Caco-2 (cell line): ENCODE results near the gene FRZB. TPM values are rescaled to one million over a fixed set of nuclear protein-coding genes. Genes with fewer than 3 reads are reported as not detected.

Experiments used
- BruUV-seq: library from RNA; stranded (reverse); fragments of 400-500 nt; replicated peaks from 2 replicates; lab custom pipeline; 2021; lab: Mats Ljungman, UMichigan
- CTCF ChIA-PET: fragments of 300-600 bp; sonication (Branson Sonifier 250); formaldehyde crosslinking; loops from one replicate; lab custom pipeline; 2022; ENCODE audit warnings: antibody characterized with exemption; lab: Charles Lee
- POLR2A ChIA-PET: fragments of 300-600 bp; sonication (Branson Sonifier 250); formaldehyde crosslinking; loops from one replicate; lab custom pipeline; 2022; ENCODE audit warnings: antibody characterized with exemption; lab: Charles Lee
- DNase-seq, 2 experiments: peaks; one replicate each; pipeline versions ENCODE4 v3.0.0 to v3.0.0-alpha.2; 2020 to 2022
- H3K27me3 ChIP-seq: replicated peaks from 2 replicates; pipeline ENCODE4 v1.6.0; 2011; ENCODE audit warnings: low read length; ENCODE audit not compliant: control insufficient read depth, insufficient read depth
- H3K36me3 ChIP-seq: 2 replicates; pipeline ENCODE4 v1.5.1; 2011; ENCODE audit warnings: low read length; ENCODE audit not compliant: control insufficient read depth, insufficient read depth
- H3K4me1 ChIP-seq: fragments of 250-450 bp; sonication (Bioruptor Pico); 2 replicates; pipeline ENCODE4 v1.5.1; 2020; ENCODE audit warnings: mild to moderate bottlenecking
- H3K4me3 ChIP-seq: 2 replicates; pipeline ENCODE4 v1.5.1; 2011; ENCODE audit warnings: low read depth, mild to moderate bottlenecking, control low read depth, low read length
- H3K9me3 ChIP-seq: fragments of 250-450 bp; sonication (Bioruptor Pico); 2 replicates; pipeline ENCODE4 v1.5.1; 2020; ENCODE audit warnings: mild to moderate bottlenecking, moderate library complexity
- H3K27ac Mint-ChIP-seq: one replicate; pipeline ENCODE4 v1.8.0; 2022; ENCODE audit warnings: mixed read lengths; ENCODE audit not compliant: unreplicated experiment
- H3K27me3 Mint-ChIP-seq: one replicate; pipeline ENCODE4 v1.8.0; 2022; ENCODE audit warnings: mixed read lengths; ENCODE audit not compliant: insufficient read depth, unreplicated experiment
- H3K36me3 Mint-ChIP-seq: one replicate; pipeline ENCODE4 v1.8.0; 2022; ENCODE audit warnings: mild to moderate bottlenecking, mixed read lengths; ENCODE audit not compliant: insufficient read depth, unreplicated experiment
- H3K4me1 Mint-ChIP-seq: one replicate; pipeline ENCODE4 v1.8.0; 2022; ENCODE audit warnings: low read depth, mixed read lengths; ENCODE audit not compliant: unreplicated experiment
- H3K4me3 Mint-ChIP-seq: one replicate; pipeline ENCODE4 v1.8.0; 2022; ENCODE audit warnings: mild to moderate bottlenecking, moderate library complexity, mixed read lengths; ENCODE audit not compliant: unreplicated experiment
- H3K9me3 Mint-ChIP-seq: one replicate; pipeline ENCODE4 v1.8.0; 2022; ENCODE audit warnings: mixed read lengths; ENCODE audit not compliant: unreplicated experiment
- CTCF ChIP-seq, 2 experiments: fragments of 200-600 bp in 1 of 2; IDR thresholded peaks; 1 replicate in 1 of 2; 2 replicates in 1 of 2; pipeline versions ENCODE4 v1.5.1 to v1.8.0; 2011 to 2022; ENCODE audit warnings: antibody characterized with exemption in 1 of 2, control low read depth in 1 of 2, inconsistent platforms in 1 of 2, low read depth in 1 of 2, low read length in 1 of 2, mild to moderate bottlenecking in 1 of 2, moderate library complexity in 1 of 2; ENCODE audit not compliant: insufficient read depth in 1 of 2, severe bottlenecking in 1 of 2, unreplicated experiment in 1 of 2
- intact Hi-C: fragments of 100-400 bp; cut with micrococcal nuclease; formaldehyde crosslinking; loops from one replicate; pipeline ENCODE4 v1.10.0; 2022; ENCODE audit not compliant: unreplicated experiment
- total RNA-seq: library from RNA; stranded (reverse); gene quantifications from 2 replicates; pipeline ENCODE4 v1.2.3, GENCODE V29; 2022

The FRZB gene
- total RNA-seq, 1 experiment from 2014 or later, result not detected

DNA sequence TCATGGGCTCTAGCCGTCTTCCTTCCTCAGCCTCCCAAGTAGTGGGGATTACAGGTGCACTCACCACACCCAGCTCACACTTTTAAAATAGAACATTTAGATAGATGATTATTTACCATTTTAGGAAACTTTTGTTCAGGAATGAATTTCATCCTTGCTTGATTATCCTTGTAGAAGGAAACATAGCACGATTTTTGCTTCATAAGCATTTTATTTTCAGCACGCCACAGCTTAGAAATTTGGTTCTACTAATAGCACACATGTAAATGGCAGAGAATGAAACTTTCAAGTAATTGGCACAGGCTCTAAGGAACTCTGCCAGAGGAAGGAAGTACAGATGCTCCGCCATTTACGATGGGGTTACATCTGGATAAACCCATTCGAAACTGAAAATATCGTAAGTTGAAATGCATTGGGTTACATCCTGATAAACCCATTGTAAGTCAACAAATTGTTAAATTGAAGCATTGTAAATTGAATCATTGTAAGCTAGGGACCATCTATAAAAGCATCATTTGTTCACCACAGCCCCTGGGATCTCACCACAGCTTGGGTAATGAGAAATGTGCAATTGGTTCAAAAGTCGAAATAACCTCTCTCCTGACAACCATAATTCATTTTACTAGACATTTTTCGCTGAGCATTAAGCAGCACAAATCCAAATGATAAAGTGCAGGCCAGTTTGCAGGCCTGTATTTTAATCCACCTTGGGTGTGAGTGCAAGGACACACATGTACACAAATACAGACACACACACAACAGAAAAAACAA is 33.2 kb downstream of the FRZB start:
- no peak for DNase-seq
- Mint-ChIP-seq H3K27ac (no peak overlapping the region), H3K36me3 (no peaks in the 10 kb centered on the region), H3K9me3 (no peaks in the 10 kb centered on the region), H3K4me3 (no peak overlapping the region), H3K27me3 (no peaks in the 10 kb centered on the region), H3K4me1 (no peaks in the 10 kb centered on the region)
- no peaks in the 10 kb centered on the region for H3K9me3 ChIP-seq
- CTCF ChIA-PET, result no interaction called here
- POLR2A ChIA-PET, result no interaction called here
- no TSS peak for BruUV-seq
- H3K36me3 ChIP-seq, result no peaks in the 10 kb centered on the region
- no peaks in the 10 kb centered on the region for H3K27me3 ChIP-seq
- no peak overlapping the region for H3K4me3 ChIP-seq
- no peak for TF ChIP-seq CTCF (IDR thresholded peaks at IDR 0.05; ENCODE audit: insufficient read depth in 1 of 2, low read depth in 1 of 2, low read length in 1 of 2, severe bottlenecking in 1 of 2, unreplicated experiment in 1 of 2)
- H3K4me1 ChIP-seq, result peaks cover 4% of the 10 kb centered on the region
- intact Hi-C loops, result no loop called here

DNA sequence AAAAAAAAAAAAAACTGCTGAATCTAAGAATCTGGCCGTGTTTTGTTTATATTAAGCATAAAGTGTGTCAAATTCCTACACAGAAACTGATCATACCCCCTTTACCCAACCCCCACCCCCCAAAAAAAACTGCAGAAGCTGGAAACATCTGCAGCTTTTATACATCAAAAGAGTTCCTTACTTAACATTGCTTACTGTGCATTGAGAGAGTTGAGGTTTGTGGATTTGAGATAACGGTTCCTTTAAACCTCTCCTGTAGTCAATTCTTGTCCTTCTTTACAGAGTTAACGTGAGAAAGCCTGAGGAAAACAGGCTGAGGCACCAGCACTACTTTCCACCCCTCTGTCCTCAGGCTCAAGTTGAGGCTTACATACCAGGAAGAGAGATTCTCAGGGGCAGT is 34.5 kb downstream of the FRZB start:
- CTCF ChIA-PET, result no interaction called here
- no peak for DNase-seq
- Mint-ChIP-seq H3K9me3 (no peaks in the 10 kb centered on the region), H3K27ac (no peak overlapping the region), H3K27me3 (no peaks in the 10 kb centered on the region), H3K36me3 (no peaks in the 10 kb centered on the region), H3K4me1 (peaks cover 1% of the 10 kb centered on the region), H3K4me3 (no peak overlapping the region)
- POLR2A ChIA-PET, result no interaction called here
- Histone ChIP-seq H3K36me3 (no peaks in the 10 kb centered on the region), H3K4me1 (no peaks in the 10 kb centered on the region), H3K9me3 (no peaks in the 10 kb centered on the region), H3K4me3 (no peak overlapping the region), H3K27me3 (no peaks in the 10 kb centered on the region)
- TF ChIP-seq CTCF (IDR thresholded peaks at IDR 0.05; ENCODE audit: insufficient read depth in 1 of 2, low read depth in 1 of 2, low read length in 1 of 2, severe bottlenecking in 1 of 2, unreplicated experiment in 1 of 2), result no peak
- intact Hi-C loops, result no loop called here
- no TSS peak for BruUV-seq

- TF ChIP-seq CTCF (IDR thresholded peaks at IDR 0.05; ENCODE audit: insufficient read depth in 1 of 2, low read depth in 1 of 2, low read length in 1 of 2, severe bottlenecking in 1 of 2, unreplicated experiment in 1 of 2), result no peak
Measured at GRCh38 chr2:182831101-182831500, 35.3 kb downstream of the FRZB start.

More at GRCh38 chr2:182831101-182831500, 35.3 kb downstream of the FRZB start:
- no peaks in the 10 kb centered on the region for H3K36me3 Mint-ChIP-seq
- POLR2A ChIA-PET, result no interaction called here
- no TSS peak for BruUV-seq
- Histone ChIP-seq H3K9me3 (no peaks in the 10 kb centered on the region), H3K27me3 (no peaks in the 10 kb centered on the region), H3K4me1 (peaks cover 3% of the 10 kb centered on the region; the same call in 1 of the 2 replicates), H3K4me3 (no peak overlapping the region), H3K36me3 (no peaks in the 10 kb centered on the region)
- no peak overlapping the region for H3K4me3 Mint-ChIP-seq
- H3K9me3 Mint-ChIP-seq, result no peaks in the 10 kb centered on the region
- CTCF ChIA-PET, result no interaction called here
- intact Hi-C loops, result no loop called here
- no peak for DNase-seq
- H3K4me1 Mint-ChIP-seq, result peaks cover 5% of the 10 kb centered on the region
- H3K27me3 Mint-ChIP-seq, result no peaks in the 10 kb centered on the region
- H3K27ac Mint-ChIP-seq, result no peak overlapping the region
